ENCODE data around the gene SPTBN5.
A peak's percentile ranks its signal among the peaks of the same experiment; 100 is the strongest.

The SPTBN5 gene

GRCh38 chr15:41873711-41874110 is 20.1 kb downstream of the SPTBN5 start:
- POLR2A ChIA-PET (ENCODE audit: low non-redundant PET): no interaction called here
- CTCF ChIA-PET: interaction anchor here (0.6 to 0.7 kb wide), 2 partner anchors 22 to 106 kb away, joined by 3 read pairs; no protein-coding TSS in a partner anchor
- DNase-seq (ENCODE audit: low spot score): no peak
- TF ChIP-seq CTCF (conservative IDR thresholded peaks at IDR 0.05; ENCODE audit: low read depth): no peak
- H3K27ac ChIP-seq: no peak overlapping the region

- no peak for DNase-seq (ENCODE audit: low spot score)
- CTCF ChIA-PET: interaction anchor here (0.6 kb wide), 1 partner anchor 42 kb away, joined by 4 read pairs; no protein-coding TSS in a partner anchor
- no peak for TF ChIP-seq CTCF (conservative IDR thresholded peaks at IDR 0.05; ENCODE audit: low read depth)
- H3K27ac ChIP-seq: no peak overlapping the region
- POLR2A ChIA-PET (ENCODE audit: low non-redundant PET): no interaction called here
Observed at GRCh38 chr15:41872166-41872747, 21.6 kb downstream of the SPTBN5 start.

GRCh38 chr15:41871175-41871905 is 22.5 kb downstream of the SPTBN5 start:
- H3K27ac ChIP-seq: peak overlapping the region; percentile 9; the same call in 1 of the 2 replicates
- no peak for DNase-seq (ENCODE audit: low spot score)
- CTCF ChIA-PET: no interaction called here
- POLR2A ChIA-PET (ENCODE audit: low non-redundant PET): interaction anchor here (1.2 kb wide), 1 partner anchor 23 kb away, joined by 4 read pairs; no protein-coding TSS in a partner anchor
- TF ChIP-seq CTCF (conservative IDR thresholded peaks at IDR 0.05; ENCODE audit: low read depth): no peak

GRCh38 chr15:41870689-41871081 is 23.2 kb downstream of the SPTBN5 start:
- ChIA-PET POLR2A (ENCODE audit: low non-redundant PET) (interaction anchor here (1.2 kb wide), 1 partner anchor 24 kb away, joined by 4 read pairs; no protein-coding TSS in a partner anchor), CTCF (no interaction called here)
- peak overlapping the region; percentile 9; the same call in 1 of the 2 replicates for H3K27ac ChIP-seq
- TF ChIP-seq CTCF (conservative IDR thresholded peaks at IDR 0.05; ENCODE audit: low read depth): no peak
- DNase-seq (ENCODE audit: low spot score): peak; percentile 79

GRCh38 chr15:41869770-41870688 is 23.8 kb downstream of the SPTBN5 start:
- no peak for DNase-seq (ENCODE audit: low spot score)
- ChIA-PET POLR2A (ENCODE audit: low non-redundant PET) (interaction anchor here (1.2 kb wide), 1 partner anchor 25 kb away, joined by 4 read pairs; no protein-coding TSS in a partner anchor), CTCF (no interaction called here)
- H3K27ac ChIP-seq: peak overlapping the region; percentile 9; the same call in 1 of the 2 replicates
- TF ChIP-seq CTCF (conservative IDR thresholded peaks at IDR 0.05; ENCODE audit: low read depth): no peak

GRCh38 chr15:41868321-41868720 is 25.5 kb downstream of the SPTBN5 start:
- no peak overlapping the region for H3K27ac ChIP-seq
- TF ChIP-seq CTCF (conservative IDR thresholded peaks at IDR 0.05; ENCODE audit: low read depth): no peak
- ChIA-PET CTCF (no interaction called here), POLR2A (ENCODE audit: low non-redundant PET) (no interaction called here)
- DNase-seq (ENCODE audit: low spot score): no peak

All from RWPE1 (cell line).